Stimulated activated CD4-positive, alpha-beta T cell treated with anti-CD3 and anti-CD28 coated beads, Interleukin-1b, Interleukin-23, amount 100 ng/mL, for 24 hours (primary cell): ENCODE results near the gene RFWD3.
"Not testable (repeated sequence)": the region's sequence is repeated elsewhere in the genome, so short reads cannot be mapped to it uniquely, and the experiment has no call there.

Experiments
- DNase-seq, 4 experiments: peaks; one replicate each; pipeline ENCODE4 v3.0.0-alpha.2; 2020; ENCODE audit warnings: low read depth in 4 of 4, low spot score in 1 of 4

Gene RFWD3

GRCh38 chr16:74666425-74667254 is at the start of gene RFWD3:
TSS of gene RFWD3 (minus strand) at chr16:74666877. CDS start at chr16:74661449, 5,428 bp downstream.
- peak; percentile 85 to 91 (median 89) for DNase-seq

- no peak for DNase-seq
Measured at GRCh38 chr16:74716355-74716754, 49.7 kb upstream of the RFWD3 start.

- DNase-seq, result no peak
Measured at GRCh38 chr16:74713876-74714275, 47.2 kb upstream of the RFWD3 start.

GRCh38 chr16:74713325-74713724 is 46.6 kb upstream of the RFWD3 start:
- DNase-seq, result no peak

- DNase-seq, result no peak
Measured at GRCh38 chr16:74711938-74712337, 45.3 kb upstream of the RFWD3 start.

GRCh38 chr16:74710401-74710800 is 43.7 kb upstream of the RFWD3 start:
- DNase-seq, result no peak

GRCh38 chr16:74709441-74709877 is 42.8 kb upstream of the RFWD3 start:
- DNase-seq, result peak; percentile 63 to 75 (median 66)

GRCh38 chr16:74700438-74701225 is 34.0 kb upstream of the RFWD3 start, which contains the start of gene MLKL:
TSS of gene MLKL (minus strand) at chr16:74700862. CDS start at chr16:74695757, 5,105 bp downstream.
- DNase-seq, result peak in 3 of 4 experiments; percentile 20 to 50 (median 41)

GRCh38 chr16:74700116-74700437 is 33.4 kb upstream of the RFWD3 start:
- DNase-seq, result peak in 1 of 4 experiments; percentile 12

- no peak for DNase-seq
Measured at GRCh38 chr16:74699666-74700065, 33.0 kb upstream of the RFWD3 start.

- no peak for DNase-seq
Measured at GRCh38 chr16:74698222-74698621, 31.5 kb upstream of the RFWD3 start.

- peak in 1 of 4 experiments; percentile 6 for DNase-seq
Measured at GRCh38 chr16:74695450-74696422, 29.1 kb upstream of the RFWD3 start.

- no peak for DNase-seq
Measured at GRCh38 chr16:74691093-74691855, 24.6 kb upstream of the RFWD3 start.

GRCh38 chr16:74682556-74682955 is 15.9 kb upstream of the RFWD3 start:
- DNase-seq, result no peak

GRCh38 chr16:74680681-74681080 is 14.0 kb upstream of the RFWD3 start:
- no peak for DNase-seq

GRCh38 chr16:74679983-74680382 is 13.3 kb upstream of the RFWD3 start:
- DNase-seq, result no peak

- DNase-seq, result no peak
Measured at GRCh38 chr16:74677868-74678267, 11.2 kb upstream of the RFWD3 start.

- DNase-seq, result no peak
Measured at GRCh38 chr16:74673876-74674275, 7.2 kb upstream of the RFWD3 start.

- DNase-seq, result not testable (repeated sequence)
Measured at GRCh38 chr16:74668877-74669276, 2.2 kb upstream of the RFWD3 start.

GRCh38 chr16:74667255-74667700 is 601 bp upstream of the RFWD3 start:
- DNase-seq, result peak in 2 of 4 experiments; percentile 5 to 13
